Suppressor macrophage treated with lipopolysaccharide for 1 hour (primary cell): ENCODE data around the gene PELI1.
A peak's percentile ranks its signal among the peaks of the same experiment; 100 is the strongest.
"Not testable (repeated sequence)": the region's sequence is repeated elsewhere in the genome, so short reads cannot be mapped to it uniquely, and the experiment has no call there.

Source experiments
- DNase-seq, 3 donors: peaks; one replicate each; pipeline ENCODE4 v3.0.0-alpha.2; 2020 to 2022

Gene PELI1

GRCh38 chr2:64085936-64086335 is 58.3 kb downstream of the PELI1 start:
- DNase-seq, result peak in 2 of 3 donors; percentile 22 to 26

GRCh38 chr2:64081046-64081445 is 63.2 kb downstream of the PELI1 start:
- peak in 2 of 3 donors; percentile 11 to 32 for DNase-seq

- DNase-seq, result peak in 1 of 3 donors; percentile 27
These were observed 64.0 kb downstream of the PELI1 start for GRCh38 chr2:64080179-64080578.

GRCh38 chr2:64079688-64080087 is 64.5 kb downstream of the PELI1 start:
- not testable (repeated sequence) for DNase-seq

GRCh38 chr2:64076828-64077227 is 67.4 kb downstream of the PELI1 start:
- DNase-seq, result not testable (repeated sequence)

- peak in 1 of 3 donors; percentile 15 for DNase-seq
These were observed 69.6 kb downstream of the PELI1 start for GRCh38 chr2:64074616-64075015.

- DNase-seq, result no peak
These were observed 76.9 kb downstream of the PELI1 start for GRCh38 chr2:64067326-64067725.

GRCh38 chr2:64065516-64065915 is 78.7 kb downstream of the PELI1 start:
- no peak for DNase-seq

- DNase-seq, result peak in 2 of 3 donors; percentile 19 to 44
These were observed 80.3 kb downstream of the PELI1 start for GRCh38 chr2:64063924-64064331.

- DNase-seq, result no peak
These were observed 80.8 kb downstream of the PELI1 start for GRCh38 chr2:64063454-64063853.

GRCh38 chr2:64062840-64063239 is 81.4 kb downstream of the PELI1 start:
- DNase-seq, result peak; percentile 44 to 74 (median 57)

GRCh38 chr2:64059270-64059669 is 85.0 kb downstream of the PELI1 start:
- DNase-seq, result no peak

- DNase-seq, result no peak
These were observed 88.2 kb downstream of the PELI1 start for GRCh38 chr2:64056021-64056420.

GRCh38 chr2:64054161-64054915 is 89.9 kb downstream of the PELI1 start:
- DNase-seq, result no peak

GRCh38 chr2:64052463-64053241 is 91.6 kb downstream of the PELI1 start:
- DNase-seq, result no peak

GRCh38 chr2:64049633-64050220 is 94.5 kb downstream of the PELI1 start:
- DNase-seq, result peak; percentile 80 to 85 (median 81)

GRCh38 chr2:64045938-64046337 is 98.3 kb downstream of the PELI1 start:
- DNase-seq, result no peak
